Fibroblast of the aortic adventitia (primary cell): Measurements from ENCODE around the gene PRELID1. TPM values are rescaled to one million over a fixed set of nuclear protein-coding genes. Genes with fewer than 3 reads are reported as not detected.

ENCODE experiments used
- DNase-seq: peaks from one replicate; pipeline ENCODE4 v3.0.0-alpha.2; 2010; ENCODE audit warnings: low read depth
- H3K4me3 ChIP-seq: 2 replicates; pipeline ENCODE4 v1.5.1; 2011; ENCODE audit warnings: low read depth, mild to moderate bottlenecking, control low read depth, low read length, moderate library complexity
- total RNA-seq: library from RNA; depleted of rRNA; stranded (reverse); fragments of >200 nt; gene quantifications from 2 replicates; pipeline ENCODE4 v1.2.3, GENCODE V29; 2012; ENCODE audit warnings: low replicate concordance
- TF ChIP-seq, protein P1 (sequence below): IDR thresholded peaks from 2 replicates; pipeline ENCODE4 v1.5.1; 2011; ENCODE audit warnings: mild to moderate bottlenecking, low read length, control low read depth, inconsistent platforms; ENCODE audit not compliant: insufficient read depth

The PRELID1 gene
- total RNA-seq, 1 donor, result 118 TPM

DNA sequence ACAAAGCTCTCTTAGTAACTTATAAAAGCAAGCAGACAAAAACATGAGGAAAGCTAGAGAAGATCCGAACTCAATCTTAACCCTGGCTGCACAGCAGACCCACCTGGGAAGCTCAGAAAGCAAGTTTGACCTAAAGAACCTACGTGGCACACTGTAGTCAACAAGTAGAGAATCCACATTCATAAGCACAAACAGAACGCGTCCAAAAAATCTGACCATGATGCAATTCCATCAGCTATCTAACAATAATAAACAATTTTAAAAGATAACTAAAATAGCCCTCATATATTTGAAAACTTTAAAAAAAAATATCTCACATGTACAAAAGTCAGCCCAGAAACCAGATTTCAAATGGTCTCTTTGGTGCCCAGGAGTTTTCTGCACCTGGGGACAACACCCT is 43.2 kb downstream of the PRELID1 start:
- TF ChIP-seq, protein P1, sequence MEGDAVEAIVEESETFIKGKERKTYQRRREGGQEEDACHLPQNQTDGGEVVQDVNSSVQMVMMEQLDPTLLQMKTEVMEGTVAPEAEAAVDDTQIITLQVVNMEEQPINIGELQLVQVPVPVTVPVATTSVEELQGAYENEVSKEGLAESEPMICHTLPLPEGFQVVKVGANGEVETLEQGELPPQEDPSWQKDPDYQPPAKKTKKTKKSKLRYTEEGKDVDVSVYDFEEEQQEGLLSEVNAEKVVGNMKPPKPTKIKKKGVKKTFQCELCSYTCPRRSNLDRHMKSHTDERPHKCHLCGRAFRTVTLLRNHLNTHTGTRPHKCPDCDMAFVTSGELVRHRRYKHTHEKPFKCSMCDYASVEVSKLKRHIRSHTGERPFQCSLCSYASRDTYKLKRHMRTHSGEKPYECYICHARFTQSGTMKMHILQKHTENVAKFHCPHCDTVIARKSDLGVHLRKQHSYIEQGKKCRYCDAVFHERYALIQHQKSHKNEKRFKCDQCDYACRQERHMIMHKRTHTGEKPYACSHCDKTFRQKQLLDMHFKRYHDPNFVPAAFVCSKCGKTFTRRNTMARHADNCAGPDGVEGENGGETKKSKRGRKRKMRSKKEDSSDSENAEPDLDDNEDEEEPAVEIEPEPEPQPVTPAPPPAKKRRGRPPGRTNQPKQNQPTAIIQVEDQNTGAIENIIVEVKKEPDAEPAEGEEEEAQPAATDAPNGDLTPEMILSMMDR, result no peak
- no peak for DNase-seq
- no peak overlapping the region for H3K4me3 ChIP-seq

DNA sequence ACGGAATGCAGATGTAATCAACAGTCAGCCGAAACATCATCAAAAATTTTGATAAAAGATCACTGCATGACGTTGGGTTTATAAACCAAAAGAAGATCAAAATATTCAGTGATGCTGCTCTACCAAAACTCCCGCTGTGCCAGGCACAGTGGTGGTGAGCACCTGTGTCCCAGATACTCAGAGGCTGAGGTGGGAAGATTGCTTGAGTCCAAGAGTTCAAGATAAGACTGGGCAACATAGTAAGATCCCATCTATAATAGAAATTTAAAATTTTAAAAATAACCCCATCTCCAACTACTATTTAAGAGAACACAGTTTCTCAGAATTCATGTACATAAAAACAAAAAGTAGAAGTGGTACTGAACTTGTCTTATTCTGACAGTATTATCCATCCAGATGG is 44.1 kb downstream of the PRELID1 start:
- no peak for DNase-seq
- TF ChIP-seq, protein P1, result no peak
- no peak overlapping the region for H3K4me3 ChIP-seq

DNA sequence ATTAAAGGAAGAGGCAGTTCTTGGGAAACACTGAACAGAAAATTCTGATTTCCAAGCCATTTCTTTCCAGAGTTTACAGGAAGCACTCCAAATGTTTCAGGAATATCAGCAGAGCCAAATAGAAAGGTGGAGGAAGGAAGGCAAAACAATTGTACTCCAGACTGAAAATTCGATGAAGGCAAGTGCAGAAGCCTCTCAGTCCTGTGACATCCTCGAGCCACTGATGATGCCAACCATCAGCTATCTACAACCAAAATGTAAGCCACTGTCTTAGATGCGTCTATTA is 45.7 kb downstream of the PRELID1 start:
- no peak for DNase-seq
- no peak overlapping the region for H3K4me3 ChIP-seq
- TF ChIP-seq, protein P1, result no peak

DNA sequence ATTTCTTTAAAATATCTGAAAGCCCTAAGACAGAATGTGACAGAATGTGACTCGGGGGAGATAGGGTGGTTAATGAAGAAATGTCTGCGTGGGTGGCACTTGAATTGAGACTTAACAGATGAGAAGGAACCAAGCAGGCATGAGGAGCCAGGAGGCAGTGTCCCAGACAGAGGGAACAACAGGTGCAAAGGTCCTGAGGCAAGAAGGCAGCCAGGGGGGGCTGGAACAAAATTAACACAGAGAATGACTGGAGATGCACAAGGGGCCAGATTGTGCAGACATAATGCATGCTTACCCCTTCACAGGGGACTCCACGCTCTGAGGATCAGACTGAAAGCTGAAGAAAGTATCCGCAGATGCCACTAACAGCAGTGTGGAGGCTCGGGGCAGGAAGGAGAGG is 46.2 kb downstream of the PRELID1 start:
- H3K4me3 ChIP-seq, result peak overlapping the region; percentile 100
- TF ChIP-seq, protein P1, result no peak
- DNase-seq, result no peak

DNA sequence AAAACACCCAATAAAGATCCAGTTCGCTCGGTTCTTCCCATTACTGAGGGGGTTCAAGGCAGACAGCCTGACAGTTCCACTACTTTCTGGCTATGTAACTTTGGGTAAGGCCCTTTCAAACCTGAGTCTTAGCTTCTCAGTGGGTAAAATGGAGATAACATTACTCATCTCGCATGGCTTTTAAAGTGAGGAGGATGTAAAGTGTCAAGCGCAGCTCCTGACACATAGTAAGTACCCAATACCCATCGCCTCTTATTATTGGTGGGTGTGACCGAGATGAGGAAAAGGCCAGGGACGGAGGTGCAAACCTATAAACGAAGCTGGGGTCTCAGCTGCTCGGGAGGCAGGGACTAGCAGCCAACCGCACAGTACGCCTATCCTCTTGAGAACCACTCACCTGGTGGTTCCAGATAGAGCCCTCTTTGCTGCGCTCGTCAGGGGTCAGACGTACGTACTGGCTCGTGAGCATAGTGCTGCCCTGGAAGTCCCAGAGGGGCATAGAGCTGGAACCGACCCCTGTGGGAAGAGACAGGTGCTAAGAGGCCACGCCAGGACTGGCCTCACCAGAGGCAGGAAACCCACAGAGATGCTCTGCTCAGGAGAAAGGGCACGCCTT is 47.3 kb downstream of the PRELID1 start:
- peak overlapping the region; percentile 100 for H3K4me3 ChIP-seq
- TF ChIP-seq, protein P1, result no peak
- no peak for DNase-seq

DNA sequence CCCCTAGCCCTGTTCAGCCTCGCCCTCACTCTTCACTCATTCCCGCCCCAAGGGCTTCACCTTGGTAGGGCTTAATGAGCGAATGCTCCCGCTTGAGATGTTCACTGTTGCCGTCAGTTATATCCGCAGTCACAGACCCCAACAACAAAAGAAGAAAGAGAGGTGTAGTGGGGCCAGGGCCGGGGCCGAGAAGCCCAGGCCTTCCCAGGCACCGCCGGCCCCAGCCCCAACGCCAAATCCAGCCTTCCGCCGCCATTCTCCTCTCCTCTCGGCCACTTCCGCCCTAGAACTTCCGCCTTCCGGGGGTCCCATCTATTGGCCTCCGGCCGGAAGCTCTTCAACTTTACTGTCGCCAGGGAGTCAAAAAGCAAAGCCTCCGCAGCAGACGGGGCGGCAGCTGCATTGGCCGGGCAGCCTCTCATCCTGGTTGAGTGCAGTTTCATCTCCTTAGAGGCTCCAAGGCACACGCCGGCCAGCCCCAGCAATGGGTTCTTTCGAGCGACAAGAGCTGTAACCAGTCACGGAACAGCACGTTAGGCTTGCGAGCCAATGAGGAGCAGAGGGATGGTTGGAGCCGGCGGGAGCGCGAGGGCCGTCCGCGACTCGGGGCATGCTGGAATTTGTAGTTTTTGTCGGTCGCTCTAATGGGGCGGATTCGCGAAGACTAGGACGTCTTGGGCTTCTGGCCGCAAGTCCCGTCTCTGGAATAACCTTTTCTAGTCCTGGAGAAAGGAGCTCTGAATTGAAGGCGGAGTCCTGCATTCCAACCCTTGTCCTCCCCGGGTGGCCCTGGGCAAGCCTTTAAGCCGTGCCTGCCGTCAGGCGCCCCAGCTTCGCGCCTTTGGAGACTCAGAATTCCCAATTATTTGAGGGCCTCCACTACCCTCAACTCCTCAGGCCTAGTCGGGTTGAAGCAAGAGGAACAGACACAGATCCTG is 48.1 kb downstream of the PRELID1 start, which contains the start of gene LMAN2:
TSS of gene LMAN2 (minus strand) at position 277 of the 938 bp plus-strand sequence. CDS start at position 256, 21 bp downstream.
- peak within 1 kb of the TSS; percentile 100 for H3K4me3 ChIP-seq
- peak; percentile 97 for DNase-seq
- TF ChIP-seq, protein P1, result no peak
